IPS-18c (cell line): ENCODE results near the gene NOL4L.
A peak's percentile ranks its signal among the peaks of the same experiment; 100 is the strongest.
"Not testable (repeated sequence)": the region's sequence is repeated elsewhere in the genome, so short reads cannot be mapped to it uniquely, and the experiment has no call there.

Experiments used
- H3K4me3 ChIP-seq: 2 replicates; pipeline ENCODE4 v1.7.0; 2013; ENCODE audit warnings: low read depth, mild to moderate bottlenecking, low read length, moderate library complexity; ENCODE audit not compliant: insufficient read depth
- H3K9me3 ChIP-seq: one replicate; pipeline ENCODE4 v1.6.1; 2013; ENCODE audit warnings: mild to moderate bottlenecking, low read length, moderate library complexity; ENCODE audit not compliant: control insufficient read depth, insufficient read depth

The NOL4L gene

GRCh38 chr20:32605167-32605656 is 20.1 kb upstream of the NOL4L start:
- Histone ChIP-seq H3K4me3 (no peak overlapping the region), H3K9me3 (no peaks in the 10 kb centered on the region)

GRCh38 chr20:32603046-32603726 is 18.1 kb upstream of the NOL4L start:
- Histone ChIP-seq H3K4me3 (no peak overlapping the region), H3K9me3 (no peaks in the 10 kb centered on the region)

- no peaks in the 10 kb centered on the region for H3K9me3 ChIP-seq
Measured at GRCh38 chr20:32602273-32602672, 17.1 kb upstream of the NOL4L start.

GRCh38 chr20:32600681-32601237 is 15.6 kb upstream of the NOL4L start:
- Histone ChIP-seq H3K4me3 (no peak overlapping the region), H3K9me3 (no peaks in the 10 kb centered on the region)

More at GRCh38 chr20:32602273-32602672, 17.1 kb upstream of the NOL4L start:
- H3K4me3 ChIP-seq: no peak overlapping the region

GRCh38 chr20:32599783-32600340 is 14.7 kb upstream of the NOL4L start:
- Histone ChIP-seq H3K9me3 (no peaks in the 10 kb centered on the region), H3K4me3 (no peak overlapping the region)

GRCh38 chr20:32598606-32599005 is 13.5 kb upstream of the NOL4L start:
- H3K9me3 ChIP-seq: peaks cover 1% of the 10 kb centered on the region
- H3K4me3 ChIP-seq: no peak overlapping the region

GRCh38 chr20:32597714-32598113 is 12.6 kb upstream of the NOL4L start:
- Histone ChIP-seq H3K4me3 (no peak overlapping the region), H3K9me3 (peaks cover 3% of the 10 kb centered on the region)

- Histone ChIP-seq H3K9me3 (peaks cover 3% of the 10 kb centered on the region), H3K4me3 (no peak overlapping the region)
Measured at GRCh38 chr20:32596681-32597252, 11.6 kb upstream of the NOL4L start.

GRCh38 chr20:32595143-32595542 is 10.0 kb upstream of the NOL4L start:
- H3K9me3 ChIP-seq: peaks cover 3% of the 10 kb centered on the region
- no peak overlapping the region for H3K4me3 ChIP-seq

GRCh38 chr20:32594669-32595068 is 9.5 kb upstream of the NOL4L start:
- H3K9me3 ChIP-seq, H3K4me3 ChIP-seq: not testable (repeated sequence)

- peaks cover 3% of the 10 kb centered on the region for H3K9me3 ChIP-seq
- no peak overlapping the region for H3K4me3 ChIP-seq
Measured at GRCh38 chr20:32594204-32594603, 9.1 kb upstream of the NOL4L start.

GRCh38 chr20:32592616-32593015 is 7.5 kb upstream of the NOL4L start:
- not testable (repeated sequence) for H3K4me3 ChIP-seq, H3K9me3 ChIP-seq

GRCh38 chr20:32592022-32592421 is 6.9 kb upstream of the NOL4L start:
- Histone ChIP-seq H3K4me3 (no peak overlapping the region), H3K9me3 (peaks cover 5% of the 10 kb centered on the region)

GRCh38 chr20:32589769-32590168 is 4.6 kb upstream of the NOL4L start:
- no peak overlapping the region for H3K4me3 ChIP-seq
- H3K9me3 ChIP-seq: peaks cover 5% of the 10 kb centered on the region

GRCh38 chr20:32589256-32589655 is 4.1 kb upstream of the NOL4L start:
- H3K4me3 ChIP-seq: no peak overlapping the region

GRCh38 chr20:32588040-32588439 is 2.9 kb upstream of the NOL4L start:
- H3K9me3 ChIP-seq: peaks cover 2% of the 10 kb centered on the region
- no peak overlapping the region for H3K4me3 ChIP-seq

More at GRCh38 chr20:32589256-32589655, 4.1 kb upstream of the NOL4L start:
- H3K9me3 ChIP-seq: peaks cover 5% of the 10 kb centered on the region

GRCh38 chr20:32586291-32586690 is 1.2 kb upstream of the NOL4L start:
- Histone ChIP-seq H3K4me3 (no peak overlapping the region), H3K9me3 (peaks cover 2% of the 10 kb centered on the region)

- Histone ChIP-seq H3K9me3 (peaks cover 2% of the 10 kb centered on the region), H3K4me3 (peak overlapping the region; percentile 40)
Measured at GRCh38 chr20:32585586-32586127, 524 bp upstream of the NOL4L start.
